ENCODE results near the gene MAGEA4. TPM values are rescaled to one million over a fixed set of nuclear protein-coding genes. Genes with fewer than 3 reads are reported as not detected.

The MAGEA4 gene
- total and polyA plus RNA-seq, 7 experiments from 2014 or later: not detected

DNA sequence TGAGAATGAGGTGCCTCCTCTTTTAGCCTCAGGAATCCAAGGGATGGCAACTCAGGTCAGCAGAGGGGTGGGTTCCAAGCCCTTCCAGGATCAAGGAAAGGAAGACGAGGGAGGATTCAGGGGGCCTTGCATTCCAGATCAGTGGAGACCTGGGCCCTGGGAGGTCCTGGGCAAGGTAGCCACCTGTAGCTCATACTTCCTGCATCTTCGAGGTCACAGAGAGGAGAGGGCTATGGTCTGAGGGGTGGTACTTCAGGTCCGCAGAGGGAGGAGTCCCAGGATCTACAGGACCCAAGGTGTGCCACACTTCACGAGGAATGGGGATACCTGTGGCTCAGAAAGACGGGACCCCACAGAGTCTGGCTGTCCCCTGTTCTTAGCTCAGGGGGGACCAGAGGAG, 9.2 kb downstream of the MAGEA4 start:
- no peak overlapping the region for H3K27ac Mint-ChIP-seq
- Histone ChIP-seq H3K9me3 (ENCODE audit: control insufficient read depth in 2 of 3, low read length in 3 of 3) (no peaks in the 10 kb centered on the region), H3K27me3 (ENCODE audit: control insufficient read depth in 2 of 2, insufficient read depth in 2 of 2, low read length in 2 of 2) (no peaks in the 10 kb centered on the region), H3K4me1 (ENCODE audit: control insufficient read depth in 2 of 2, insufficient read depth in 2 of 2, low read length in 2 of 2) (no peaks in the 10 kb centered on the region), H3K36me3 (ENCODE audit: control insufficient read depth in 2 of 3, insufficient read depth in 3 of 3, low read length in 3 of 3) (no peaks in the 10 kb centered on the region), H3K27ac (ENCODE audit: low read depth, low read length) (no peak overlapping the region), H3K4me3 (ENCODE audit: low read length) (no peak overlapping the region)
- H3K4me1 Mint-ChIP-seq: no peaks in the 10 kb centered on the region
- H3K27me3 Mint-ChIP-seq: no peaks in the 10 kb centered on the region
- intact Hi-C loops (cut with micrococcal nuclease): no loop called here
- no peak overlapping the region for H3K4me3 Mint-ChIP-seq
- CTCF ChIA-PET: no interaction called here
- no peak for DNase-seq
- POLR2A ChIA-PET: no interaction called here
- H3K36me3 Mint-ChIP-seq: no peaks in the 10 kb centered on the region
- ATAC-seq: no peak
- peaks cover 0 to 2% (median 0%) of the 10 kb centered on the region in 11 donors for H3K9me3 Mint-ChIP-seq

DNA sequence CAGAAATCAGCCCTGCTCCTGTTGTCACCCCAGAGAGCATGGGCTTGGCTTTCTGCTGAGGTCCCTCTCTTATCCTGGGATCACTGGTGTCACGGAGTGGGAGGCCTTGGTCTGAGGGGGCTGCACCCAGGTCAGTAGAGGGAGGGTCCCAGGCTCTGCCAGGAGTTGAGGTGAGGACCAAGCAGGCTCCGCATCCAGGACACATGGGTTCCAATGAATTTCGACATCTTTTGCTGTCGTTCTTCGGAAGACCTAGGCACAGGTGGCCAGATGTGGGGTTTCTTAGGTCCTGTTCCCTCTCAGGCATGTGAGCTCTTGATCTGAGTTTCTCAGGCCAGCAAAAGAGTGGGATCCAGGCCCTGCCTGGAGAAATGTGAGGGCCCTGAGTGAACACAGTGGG, 10.0 kb downstream of the MAGEA4 start:
- no peaks in the 10 kb centered on the region for H3K27me3 Mint-ChIP-seq

GRCh38 chrX:151923648-151924047, 11.0 kb downstream of the MAGEA4 start:
- Histone ChIP-seq H3K27ac (ENCODE audit: low read depth, low read length) (no peak overlapping the region), H3K4me3 (ENCODE audit: low read length) (no peak overlapping the region), H3K27me3 (ENCODE audit: control insufficient read depth in 2 of 2, insufficient read depth in 2 of 2, low read length in 2 of 2) (no peaks in the 10 kb centered on the region), H3K9me3 (ENCODE audit: control insufficient read depth in 2 of 3, low read length in 3 of 3) (no peaks in the 10 kb centered on the region), H3K4me1 (ENCODE audit: control insufficient read depth in 2 of 2, insufficient read depth in 2 of 2, low read length in 2 of 2) (no peaks in the 10 kb centered on the region), H3K36me3 (ENCODE audit: control insufficient read depth in 2 of 3, insufficient read depth in 3 of 3, low read length in 3 of 3) (no peaks in the 10 kb centered on the region)
- ATAC-seq: no peak
- no peak overlapping the region for H3K27ac Mint-ChIP-seq
- no peaks in the 10 kb centered on the region for H3K27me3 Mint-ChIP-seq
- no peaks in the 10 kb centered on the region for H3K4me1 Mint-ChIP-seq
- ChIA-PET POLR2A (no interaction called here), CTCF (no interaction called here)
- intact Hi-C loops (cut with micrococcal nuclease): no loop called here
- H3K4me3 Mint-ChIP-seq: no peak overlapping the region
- DNase-seq: no peak
- no peaks in the 10 kb centered on the region for H3K36me3 Mint-ChIP-seq
- H3K9me3 Mint-ChIP-seq: peaks cover 0 to 2% (median 0%) of the 10 kb centered on the region in 11 donors

More for the DNA sequence above, 10.0 kb downstream of the MAGEA4 start:
- no peaks in the 10 kb centered on the region for H3K27me3 ChIP-seq (ENCODE audit: control insufficient read depth in 2 of 2, insufficient read depth in 2 of 2, low read length in 2 of 2)
- Mint-ChIP-seq H3K4me3 (no peak overlapping the region), H3K4me1 (no peaks in the 10 kb centered on the region), H3K36me3 (no peaks in the 10 kb centered on the region), H3K9me3 (peaks cover 0 to 2% (median 0%) of the 10 kb centered on the region in 11 donors), H3K27ac (no peak overlapping the region)
- H3K36me3 ChIP-seq (ENCODE audit: control insufficient read depth in 2 of 3, insufficient read depth in 3 of 3, low read length in 3 of 3): no peaks in the 10 kb centered on the region
- POLR2A ChIA-PET: no interaction called here
- no peak overlapping the region for H3K4me3 ChIP-seq (ENCODE audit: low read length)
- H3K4me1 ChIP-seq (ENCODE audit: control insufficient read depth in 2 of 2, insufficient read depth in 2 of 2, low read length in 2 of 2): no peaks in the 10 kb centered on the region
- no peak for ATAC-seq
- no peak for DNase-seq
- intact Hi-C loops (cut with micrococcal nuclease): no loop called here
- H3K27ac ChIP-seq (ENCODE audit: low read depth, low read length): no peak overlapping the region
- H3K9me3 ChIP-seq (ENCODE audit: control insufficient read depth in 2 of 3, low read length in 3 of 3): no peaks in the 10 kb centered on the region
- CTCF ChIA-PET: no interaction called here

GRCh38 chrX:151929126-151929525, 16.4 kb downstream of the MAGEA4 start:
- ATAC-seq (no peak), DNase-seq (no peak)
- H3K27me3 ChIP-seq (ENCODE audit: control insufficient read depth in 2 of 2, insufficient read depth in 2 of 2, low read length in 2 of 2): no peaks in the 10 kb centered on the region
- no peaks in the 10 kb centered on the region for H3K4me1 Mint-ChIP-seq
- H3K9me3 ChIP-seq (ENCODE audit: control insufficient read depth in 2 of 3, low read length in 3 of 3): no peaks in the 10 kb centered on the region
- H3K36me3 ChIP-seq (ENCODE audit: control insufficient read depth in 2 of 3, insufficient read depth in 3 of 3, low read length in 3 of 3): no peaks in the 10 kb centered on the region
- H3K36me3 Mint-ChIP-seq: no peaks in the 10 kb centered on the region
- POLR2A ChIA-PET: no interaction called here
- no peaks in the 10 kb centered on the region for H3K4me1 ChIP-seq (ENCODE audit: control insufficient read depth in 2 of 2, insufficient read depth in 2 of 2, low read length in 2 of 2)
- H3K27ac ChIP-seq (ENCODE audit: low read depth, low read length): no peak overlapping the region
- H3K27me3 Mint-ChIP-seq: no peaks in the 10 kb centered on the region
- intact Hi-C loops (cut with micrococcal nuclease): no loop called here
- CTCF ChIA-PET: no interaction called here
- H3K4me3 ChIP-seq (ENCODE audit: low read length): no peak overlapping the region
- H3K27ac Mint-ChIP-seq: no peak overlapping the region
- H3K4me3 Mint-ChIP-seq: no peak overlapping the region
- H3K9me3 Mint-ChIP-seq: peaks cover 0 to 4% (median 0%) of the 10 kb centered on the region in 11 donors

DNA sequence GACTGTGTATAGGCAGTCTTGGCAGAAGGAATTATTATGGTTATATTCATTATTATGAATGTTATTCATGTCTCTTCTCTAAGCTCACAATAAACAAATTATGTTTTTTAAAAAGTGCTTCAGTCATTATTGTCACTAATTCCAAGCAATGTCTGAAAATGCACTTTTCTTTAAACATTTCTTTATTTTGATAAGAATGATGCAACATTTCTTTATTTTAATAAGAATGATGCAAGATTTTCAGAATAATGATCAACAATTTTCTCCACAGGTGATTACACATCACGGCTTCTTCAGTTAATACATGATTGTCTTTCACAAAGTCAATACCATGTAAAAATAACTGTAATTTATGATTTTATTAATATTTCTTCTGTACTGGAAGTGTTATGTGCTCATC, 22.7 kb downstream of the MAGEA4 start:
- Histone ChIP-seq H3K36me3 (ENCODE audit: control insufficient read depth in 2 of 3, insufficient read depth in 3 of 3, low read length in 3 of 3) (no peaks in the 10 kb centered on the region), H3K27me3 (ENCODE audit: control insufficient read depth in 2 of 2, insufficient read depth in 2 of 2, low read length in 2 of 2) (no peaks in the 10 kb centered on the region), H3K27ac (ENCODE audit: low read depth, low read length) (no peak overlapping the region), H3K4me3 (ENCODE audit: low read length) (no peak overlapping the region), H3K4me1 (ENCODE audit: control insufficient read depth in 2 of 2, insufficient read depth in 2 of 2, low read length in 2 of 2) (no peaks in the 10 kb centered on the region), H3K9me3 (ENCODE audit: control insufficient read depth in 2 of 3, low read length in 3 of 3) (no peaks in the 10 kb centered on the region)
- H3K27me3 Mint-ChIP-seq: no peaks in the 10 kb centered on the region
- CTCF ChIA-PET: no interaction called here
- intact Hi-C loops (cut with micrococcal nuclease): no loop called here
- H3K36me3 Mint-ChIP-seq: no peaks in the 10 kb centered on the region
- H3K9me3 Mint-ChIP-seq: peaks cover 0 to 4% (median 0%) of the 10 kb centered on the region in 11 donors
- H3K4me1 Mint-ChIP-seq: no peaks in the 10 kb centered on the region
- H3K4me3 Mint-ChIP-seq: no peak overlapping the region
- ATAC-seq: no peak
- POLR2A ChIA-PET: no interaction called here
- DNase-seq: no peak
- H3K27ac Mint-ChIP-seq: no peak overlapping the region

- H3K4me3 Mint-ChIP-seq: no peak overlapping the region
- POLR2A ChIA-PET: no interaction called here
These were observed 25.5 kb downstream of the MAGEA4 start for GRCh38 chrX:151938172-151938571.

GRCh38 chrX:151954730-151955129, 42.0 kb downstream of the MAGEA4 start:
- Histone ChIP-seq H3K4me3 (ENCODE audit: low read length) (no peak overlapping the region), H3K27me3 (ENCODE audit: control insufficient read depth in 2 of 2, insufficient read depth in 2 of 2, low read length in 2 of 2) (no peaks in the 10 kb centered on the region), H3K27ac (ENCODE audit: low read depth, low read length) (no peak overlapping the region), H3K4me1 (ENCODE audit: control insufficient read depth in 2 of 2, insufficient read depth in 2 of 2, low read length in 2 of 2) (no peaks in the 10 kb centered on the region), H3K9me3 (ENCODE audit: control insufficient read depth in 2 of 3, low read length in 3 of 3) (no peaks in the 10 kb centered on the region), H3K36me3 (ENCODE audit: control insufficient read depth in 2 of 3, insufficient read depth in 3 of 3, low read length in 3 of 3) (no peaks in the 10 kb centered on the region)
- Mint-ChIP-seq H3K9me3 (peaks cover 0 to 4% (median 0%) of the 10 kb centered on the region in 11 donors), H3K27me3 (peaks cover 0 to 5% (median 0%) of the 10 kb centered on the region in 5 donors), H3K4me1 (no peaks in the 10 kb centered on the region), H3K27ac (no peak overlapping the region), H3K36me3 (no peaks in the 10 kb centered on the region), H3K4me3 (no peak overlapping the region)
- ATAC-seq (no peak), DNase-seq (no peak)
- ChIA-PET POLR2A (no interaction called here), CTCF (no interaction called here)
- intact Hi-C loops (cut with micrococcal nuclease): no loop called here

More at GRCh38 chrX:151938172-151938571, 25.5 kb downstream of the MAGEA4 start:
- intact Hi-C loops (cut with micrococcal nuclease): no loop called here
- CTCF ChIA-PET: no interaction called here
- H3K27me3 ChIP-seq (ENCODE audit: control insufficient read depth in 2 of 2, insufficient read depth in 2 of 2, low read length in 2 of 2): no peaks in the 10 kb centered on the region
- H3K4me1 ChIP-seq (ENCODE audit: control insufficient read depth in 2 of 2, insufficient read depth in 2 of 2, low read length in 2 of 2): no peaks in the 10 kb centered on the region
- no peaks in the 10 kb centered on the region for H3K36me3 ChIP-seq (ENCODE audit: control insufficient read depth in 2 of 3, insufficient read depth in 3 of 3, low read length in 3 of 3)
- no peak overlapping the region for H3K27ac Mint-ChIP-seq
- peaks cover 0 to 4% (median 0%) of the 10 kb centered on the region in 11 donors for H3K9me3 Mint-ChIP-seq
- no peak overlapping the region for H3K27ac ChIP-seq (ENCODE audit: low read depth, low read length)
- H3K27me3 Mint-ChIP-seq: peaks cover 0 to 4% (median 0%) of the 10 kb centered on the region in 5 donors
- no peaks in the 10 kb centered on the region for H3K9me3 ChIP-seq (ENCODE audit: control insufficient read depth in 2 of 3, low read length in 3 of 3)
- no peak overlapping the region for H3K4me3 ChIP-seq (ENCODE audit: low read length)
- no peaks in the 10 kb centered on the region for H3K4me1 Mint-ChIP-seq
- ATAC-seq (no peak), DNase-seq (no peak)
- no peaks in the 10 kb centered on the region for H3K36me3 Mint-ChIP-seq
